GM12891 (cell line): ENCODE measurements around the gene ARR3.

Source experiments
- POLR2A ChIP-seq: IDR thresholded peaks from 2 replicates; pipeline ENCODE4 v1.6.1; 2011; ENCODE audit warnings: low read depth, low read length, control low read depth
- POLR2AphosphoS5 ChIP-seq: IDR thresholded peaks from 2 replicates; pipeline ENCODE4 v1.6.1; 2011; ENCODE audit warnings: low read depth, low read length, control low read depth
- TAF1 ChIP-seq: IDR thresholded peaks from 2 replicates; pipeline ENCODE4 v1.6.1; 2011; ENCODE audit warnings: low read depth, low read length, control low read depth

DNA sequence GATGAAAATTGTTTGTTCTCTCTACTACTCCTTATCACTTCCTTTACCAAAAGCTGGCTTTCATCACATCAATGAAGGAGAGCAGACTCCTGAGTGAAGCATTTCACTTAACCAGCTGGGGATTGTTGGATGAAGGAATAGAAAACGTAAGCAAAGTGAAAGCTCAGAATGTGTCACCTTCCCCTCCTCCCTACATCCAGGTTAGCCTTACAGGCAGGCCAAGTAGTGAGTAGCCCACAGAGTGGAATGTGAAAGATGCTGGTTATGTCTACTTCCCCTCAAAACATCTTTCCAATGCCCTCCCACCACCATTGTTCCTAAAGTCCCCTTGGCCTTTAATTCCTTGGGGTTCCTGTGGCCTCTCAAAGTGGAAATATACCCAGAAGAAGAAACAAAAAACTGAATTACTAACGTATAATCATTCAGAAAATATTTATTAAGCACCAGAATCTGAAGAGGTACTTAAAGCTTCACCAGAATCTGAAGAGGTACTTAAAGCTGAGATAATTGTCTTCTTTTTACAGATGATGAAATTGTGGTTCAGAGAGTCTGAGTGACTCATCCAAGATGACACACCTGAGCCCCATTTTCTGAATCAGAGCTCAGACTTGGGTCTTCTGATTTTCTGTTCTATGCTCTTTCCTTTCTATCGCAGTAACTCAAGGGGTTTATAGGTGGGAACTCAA is 14.6 kb upstream of the ARR3 start:
- no peak for TF ChIP-seq POLR2AphosphoS5
- TF ChIP-seq TAF1 = no peak
- TF ChIP-seq POLR2A = no peak
